ENCODE data around the gene RPIA.

Gene RPIA

DNA sequence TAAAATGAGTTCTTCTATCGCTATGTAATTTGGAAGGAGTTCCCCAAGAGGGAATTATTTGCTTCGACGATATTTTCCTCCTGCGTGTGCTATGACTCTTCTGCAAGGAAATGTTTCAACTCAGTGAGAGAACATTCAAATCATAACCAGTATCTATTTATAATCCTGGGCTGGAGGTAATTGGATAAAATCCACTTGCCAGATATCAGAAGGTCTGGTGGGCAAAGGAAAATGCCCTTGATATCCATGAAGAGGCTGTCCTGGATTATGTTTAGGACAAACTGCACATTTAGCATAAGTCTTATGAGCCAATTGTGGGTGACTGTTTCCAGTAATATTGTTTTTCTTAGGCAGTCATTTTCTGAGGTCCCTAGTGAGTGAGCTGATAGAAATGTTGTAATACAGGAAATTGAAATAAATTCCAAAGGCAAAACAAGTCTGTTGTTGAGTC is 17.7 kb downstream of the RPIA start:
- TF ChIP-seq, protein P1, sequence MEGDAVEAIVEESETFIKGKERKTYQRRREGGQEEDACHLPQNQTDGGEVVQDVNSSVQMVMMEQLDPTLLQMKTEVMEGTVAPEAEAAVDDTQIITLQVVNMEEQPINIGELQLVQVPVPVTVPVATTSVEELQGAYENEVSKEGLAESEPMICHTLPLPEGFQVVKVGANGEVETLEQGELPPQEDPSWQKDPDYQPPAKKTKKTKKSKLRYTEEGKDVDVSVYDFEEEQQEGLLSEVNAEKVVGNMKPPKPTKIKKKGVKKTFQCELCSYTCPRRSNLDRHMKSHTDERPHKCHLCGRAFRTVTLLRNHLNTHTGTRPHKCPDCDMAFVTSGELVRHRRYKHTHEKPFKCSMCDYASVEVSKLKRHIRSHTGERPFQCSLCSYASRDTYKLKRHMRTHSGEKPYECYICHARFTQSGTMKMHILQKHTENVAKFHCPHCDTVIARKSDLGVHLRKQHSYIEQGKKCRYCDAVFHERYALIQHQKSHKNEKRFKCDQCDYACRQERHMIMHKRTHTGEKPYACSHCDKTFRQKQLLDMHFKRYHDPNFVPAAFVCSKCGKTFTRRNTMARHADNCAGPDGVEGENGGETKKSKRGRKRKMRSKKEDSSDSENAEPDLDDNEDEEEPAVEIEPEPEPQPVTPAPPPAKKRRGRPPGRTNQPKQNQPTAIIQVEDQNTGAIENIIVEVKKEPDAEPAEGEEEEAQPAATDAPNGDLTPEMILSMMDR (IDR thresholded peaks at IDR 0.05; ENCODE audit: control insufficient read depth, extremely low read depth, insufficient read depth), result no peak
- H3K4me3 ChIP-seq (ENCODE audit: low read depth, low read length), result no peak overlapping the region
- DNase-seq (ENCODE audit: low read depth), result no peak

DNA sequence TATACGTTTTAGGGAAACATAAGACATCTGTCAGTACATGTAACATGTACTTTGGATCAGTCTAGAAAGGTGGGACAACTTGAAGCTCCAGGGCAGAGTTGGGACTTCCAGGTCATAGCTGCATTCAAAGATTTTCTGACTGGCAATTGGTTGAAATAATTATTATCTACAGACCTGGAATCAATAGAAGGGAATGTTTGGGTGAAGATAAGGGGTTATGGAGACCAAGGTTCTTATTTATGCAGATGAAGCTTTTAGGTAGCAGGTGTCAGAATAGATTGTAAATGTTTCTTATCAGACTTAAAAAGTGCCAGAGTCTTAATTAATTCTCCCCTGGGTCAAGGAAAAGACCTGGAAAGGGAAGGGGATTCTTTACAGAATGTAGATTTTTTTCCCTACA is 19.8 kb downstream of the RPIA start:
- no peak overlapping the region for H3K4me3 ChIP-seq (ENCODE audit: low read depth, low read length)
- DNase-seq (ENCODE audit: low read depth), result no peak
- TF ChIP-seq, protein P1 (IDR thresholded peaks at IDR 0.05; ENCODE audit: control insufficient read depth, extremely low read depth, insufficient read depth), result no peak

DNA sequence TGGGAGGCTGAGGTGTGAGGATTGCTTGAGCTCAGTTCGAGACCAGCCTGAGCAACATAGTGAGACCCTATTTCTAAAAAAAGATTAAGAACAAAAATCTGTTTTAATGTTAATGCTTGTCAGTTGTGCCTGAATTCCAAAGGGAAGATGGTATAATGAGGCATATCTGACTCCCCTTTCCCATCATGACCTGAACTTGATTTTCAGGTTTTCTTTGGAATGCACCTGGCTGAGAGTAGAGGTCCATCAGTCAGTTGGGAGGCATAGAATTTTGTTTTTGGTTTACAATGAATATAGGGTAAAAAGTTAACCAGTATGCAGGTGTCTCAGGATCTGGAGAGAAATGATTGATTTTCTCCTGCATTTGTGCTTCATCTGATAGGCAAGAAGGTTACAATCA is 20.4 kb downstream of the RPIA start:
- TF ChIP-seq, protein P1 (IDR thresholded peaks at IDR 0.05; ENCODE audit: control insufficient read depth, extremely low read depth, insufficient read depth), result no peak
- DNase-seq (ENCODE audit: low read depth), result no peak
- H3K4me3 ChIP-seq (ENCODE audit: low read depth, low read length), result no peak overlapping the region

DNA sequence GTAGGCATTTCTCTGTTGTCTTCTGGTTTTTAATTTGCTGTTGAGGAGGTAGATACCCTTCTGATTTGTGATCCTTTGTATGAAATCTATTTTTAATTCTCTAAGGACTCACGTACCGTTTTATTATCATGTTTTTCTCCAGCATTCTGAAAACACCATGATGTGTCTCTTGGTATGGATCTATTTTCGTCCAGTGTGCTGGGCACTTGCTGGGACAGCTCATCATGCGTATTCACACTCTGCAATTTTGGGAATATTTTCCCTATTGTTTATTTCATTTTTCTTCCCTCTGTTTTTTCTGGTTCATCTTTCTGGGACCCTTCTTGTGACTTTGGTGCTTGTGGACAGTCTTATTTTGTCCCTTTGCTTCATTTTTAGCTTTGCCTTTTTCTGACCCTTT is 21.9 kb downstream of the RPIA start:
- H3K4me3 ChIP-seq (ENCODE audit: low read depth, low read length), result no peak overlapping the region
- DNase-seq (ENCODE audit: low read depth), result no peak
- TF ChIP-seq, protein P1 (IDR thresholded peaks at IDR 0.05; ENCODE audit: control insufficient read depth, extremely low read depth, insufficient read depth), result no peak

DNA sequence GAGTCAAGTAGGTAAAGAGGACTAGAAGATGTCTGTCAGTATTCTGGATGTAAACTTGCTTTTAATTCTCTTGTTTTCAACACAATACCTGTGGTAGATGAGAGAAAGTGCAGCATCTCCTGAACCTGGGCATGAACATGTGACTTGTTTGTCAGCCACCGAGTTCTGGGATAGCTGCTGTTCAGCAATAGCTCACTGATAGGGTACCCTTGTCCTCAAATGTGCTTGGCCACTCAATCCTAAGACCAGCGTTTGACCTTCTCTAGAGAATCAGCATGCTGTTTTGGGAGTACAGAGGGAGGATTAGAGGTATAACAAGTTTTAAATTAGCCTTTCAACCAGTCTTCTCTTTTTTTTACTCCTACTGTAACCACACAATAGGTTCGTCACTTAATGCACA is 23.2 kb downstream of the RPIA start:
- H3K4me3 ChIP-seq (ENCODE audit: low read depth, low read length), result no peak overlapping the region
- TF ChIP-seq, protein P1 (IDR thresholded peaks at IDR 0.05; ENCODE audit: control insufficient read depth, extremely low read depth, insufficient read depth), result no peak
- DNase-seq (ENCODE audit: low read depth), result no peak

DNA sequence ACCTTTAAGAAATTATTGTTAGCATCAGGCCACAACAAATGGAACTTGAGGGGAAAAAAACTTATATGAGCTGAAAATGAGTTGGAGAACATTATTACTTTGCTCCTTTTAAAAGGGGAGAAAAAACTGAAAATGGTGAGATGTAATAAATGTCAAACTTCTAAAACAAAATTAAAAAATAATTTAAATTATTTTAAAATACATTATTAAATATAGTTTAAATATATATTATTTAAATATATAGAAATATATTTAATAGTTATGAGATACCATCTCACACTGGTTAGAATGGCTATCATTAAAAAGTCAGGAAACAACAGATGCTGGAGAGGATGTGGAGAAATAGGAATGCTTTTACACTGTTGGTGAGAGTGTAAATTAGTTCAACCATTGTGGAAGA is 28.9 kb downstream of the RPIA start:
- no peak for DNase-seq (ENCODE audit: low read depth)
- TF ChIP-seq, protein P1 (IDR thresholded peaks at IDR 0.05; ENCODE audit: control insufficient read depth, extremely low read depth, insufficient read depth), result no peak
- no peak overlapping the region for H3K4me3 ChIP-seq (ENCODE audit: low read depth, low read length)

DNA sequence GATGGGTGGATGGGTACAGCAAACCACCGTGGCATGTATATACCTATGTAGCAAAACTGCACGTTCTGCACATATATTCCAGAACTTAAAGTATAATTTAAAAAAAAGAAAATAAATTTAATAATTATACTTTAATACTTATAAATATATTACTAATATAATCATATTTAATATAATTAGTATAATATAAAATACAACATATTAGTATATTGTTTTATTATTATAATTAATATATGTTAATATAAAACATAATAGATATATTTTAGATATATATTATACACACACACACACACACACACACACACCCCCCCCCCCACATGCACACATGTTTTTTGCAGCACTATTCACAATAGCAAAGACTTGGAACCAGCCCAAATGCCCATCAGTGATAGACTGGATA is 29.8 kb downstream of the RPIA start:
- DNase-seq (ENCODE audit: low read depth), result no peak
- H3K4me3 ChIP-seq (ENCODE audit: low read depth, low read length), result no peak overlapping the region
- TF ChIP-seq, protein P1 (IDR thresholded peaks at IDR 0.05; ENCODE audit: control insufficient read depth, extremely low read depth, insufficient read depth), result no peak

Measured in LNCaP clone FGC (cell line).